ENCODE data around the gene KDM4C. TPM values are rescaled to one million over a fixed set of nuclear protein-coding genes. Genes with fewer than 3 reads are reported as not detected.
A peak's percentile ranks its signal among the peaks of the same experiment; 100 is the strongest.

The KDM4C gene
- total RNA-seq, 2 experiments from 2014 or later, result 49.4 to 50.0 TPM

DNA sequence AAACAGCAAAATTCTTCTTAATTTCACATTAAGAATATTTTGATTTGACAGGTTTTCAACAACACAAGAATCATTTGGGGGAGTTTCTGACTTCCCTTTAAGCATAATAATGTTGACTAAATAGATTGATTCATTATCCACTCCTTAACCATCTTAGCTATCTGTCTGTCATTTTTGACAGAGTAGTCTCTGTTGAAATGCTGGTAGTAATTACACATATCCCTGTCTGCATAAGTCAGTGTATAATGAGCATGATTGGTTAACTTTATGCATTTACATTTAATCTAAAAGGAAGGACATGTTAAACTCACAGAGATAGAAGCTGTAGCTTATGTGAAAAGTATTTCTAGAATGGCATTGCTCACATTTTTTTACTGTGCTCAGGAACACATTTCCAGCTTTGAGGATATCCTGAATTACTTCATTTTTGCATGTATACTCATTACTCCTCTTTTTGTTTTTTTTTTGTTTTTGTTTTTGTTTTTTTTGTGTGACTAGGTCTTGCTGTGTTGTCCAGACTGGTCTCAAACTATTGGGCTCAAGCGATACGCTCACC lies 385.9 kb downstream of the KDM4C start:
- ChIA-PET CTCF (interaction anchor here (1.0 to 1.5 kb wide), 2 partner anchors 90 to 316 kb away, joined by 3 to 5 read pairs; no protein-coding TSS in a partner anchor), POLR2A (no interaction called here)
- no peak overlapping the region for H3K27ac Mint-ChIP-seq
- no peaks in the 10 kb centered on the region for H3K4me1 Mint-ChIP-seq
- no peak overlapping the region for H3K4me3 Mint-ChIP-seq
- H3K36me3 Mint-ChIP-seq (ENCODE audit: low read depth), result peaks cover 18% of the 10 kb centered on the region
- H3K9me3 Mint-ChIP-seq, result no peaks in the 10 kb centered on the region
- no peak for DNase-seq
- no peaks in the 10 kb centered on the region for H3K27me3 Mint-ChIP-seq

GRCh38 chr9:7144265-7145046 lies 386.7 kb downstream of the KDM4C start:
- H3K4me3 Mint-ChIP-seq, result no peak overlapping the region
- no peak for DNase-seq
- peaks cover 18% of the 10 kb centered on the region for H3K36me3 Mint-ChIP-seq (ENCODE audit: low read depth)
- H3K27me3 Mint-ChIP-seq, result no peaks in the 10 kb centered on the region
- peaks cover 2% of the 10 kb centered on the region for H3K4me1 Mint-ChIP-seq
- POLR2A ChIA-PET, result no interaction called here
- no peak overlapping the region for H3K27ac Mint-ChIP-seq
- H3K9me3 Mint-ChIP-seq, result no peaks in the 10 kb centered on the region
- CTCF ChIA-PET, result interaction anchor here (0.7 to 1.5 kb wide), 3 partner anchors 26 to 317 kb away, joined by 3 to 5 read pairs (median 3); no protein-coding TSS in a partner anchor

- H3K4me1 Mint-ChIP-seq, result peaks cover 12% of the 10 kb centered on the region
- H3K4me3 Mint-ChIP-seq, result no peak overlapping the region
- DNase-seq, result no peak
- ChIA-PET CTCF (no interaction called here), POLR2A (no interaction called here)
- H3K27ac Mint-ChIP-seq, result no peak overlapping the region
- no peaks in the 10 kb centered on the region for H3K9me3 Mint-ChIP-seq
- H3K36me3 Mint-ChIP-seq (ENCODE audit: low read depth), result peaks cover 20% of the 10 kb centered on the region
- no peaks in the 10 kb centered on the region for H3K27me3 Mint-ChIP-seq
Measured at GRCh38 chr9:7145361-7146069, 387.7 kb downstream of the KDM4C start.

DNA sequence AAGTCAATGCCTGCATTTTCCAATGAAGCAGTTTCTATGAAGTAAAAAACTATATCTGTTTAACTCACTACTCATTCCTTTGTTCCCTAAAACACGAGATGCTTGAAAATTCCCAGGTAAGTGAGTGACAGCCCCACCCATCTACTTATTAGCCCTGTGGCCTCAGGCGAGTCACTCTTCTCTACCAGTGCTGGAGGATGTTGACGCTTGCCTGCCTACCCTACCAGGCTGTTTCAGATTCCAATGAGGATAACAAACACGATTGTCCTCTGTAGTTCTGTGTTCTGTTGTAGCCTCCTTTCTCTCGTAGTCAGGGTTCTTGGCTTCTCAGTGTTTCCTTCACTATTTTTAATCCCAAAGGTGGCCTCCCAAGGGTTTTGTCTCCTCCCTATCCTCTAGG lies 388.8 kb downstream of the KDM4C start:
- CTCF ChIA-PET, result no interaction called here
- no peaks in the 10 kb centered on the region for H3K9me3 Mint-ChIP-seq
- H3K36me3 Mint-ChIP-seq (ENCODE audit: low read depth), result peaks cover 14% of the 10 kb centered on the region
- no peak for DNase-seq
- POLR2A ChIA-PET, result no interaction called here
- no peak overlapping the region for H3K27ac Mint-ChIP-seq
- no peaks in the 10 kb centered on the region for H3K27me3 Mint-ChIP-seq
- H3K4me1 Mint-ChIP-seq, result peaks cover 18% of the 10 kb centered on the region
- H3K4me3 Mint-ChIP-seq, result no peak overlapping the region

- no peak for DNase-seq
- H3K4me3 Mint-ChIP-seq, result no peak overlapping the region
- no peaks in the 10 kb centered on the region for H3K9me3 Mint-ChIP-seq
- peaks cover 18% of the 10 kb centered on the region for H3K4me1 Mint-ChIP-seq
- H3K27ac Mint-ChIP-seq, result no peak overlapping the region
- ChIA-PET CTCF (no interaction called here), POLR2A (no interaction called here)
- peaks cover 10% of the 10 kb centered on the region for H3K36me3 Mint-ChIP-seq (ENCODE audit: low read depth)
- no peaks in the 10 kb centered on the region for H3K27me3 Mint-ChIP-seq
Measured at GRCh38 chr9:7147121-7148090, 389.6 kb downstream of the KDM4C start.

- H3K4me3 Mint-ChIP-seq, result no peak overlapping the region
- ChIA-PET CTCF (no interaction called here), POLR2A (no interaction called here)
- H3K36me3 Mint-ChIP-seq (ENCODE audit: low read depth), result peaks cover 6% of the 10 kb centered on the region
- H3K4me1 Mint-ChIP-seq, result peaks cover 18% of the 10 kb centered on the region
- no peaks in the 10 kb centered on the region for H3K27me3 Mint-ChIP-seq
- DNase-seq, result no peak
- no peak overlapping the region for H3K27ac Mint-ChIP-seq
- H3K9me3 Mint-ChIP-seq, result no peaks in the 10 kb centered on the region
Measured at GRCh38 chr9:7148243-7148765, 390.5 kb downstream of the KDM4C start.

- no peak for DNase-seq
Measured at GRCh38 chr9:7149258-7149657, 391.5 kb downstream of the KDM4C start.

DNA sequence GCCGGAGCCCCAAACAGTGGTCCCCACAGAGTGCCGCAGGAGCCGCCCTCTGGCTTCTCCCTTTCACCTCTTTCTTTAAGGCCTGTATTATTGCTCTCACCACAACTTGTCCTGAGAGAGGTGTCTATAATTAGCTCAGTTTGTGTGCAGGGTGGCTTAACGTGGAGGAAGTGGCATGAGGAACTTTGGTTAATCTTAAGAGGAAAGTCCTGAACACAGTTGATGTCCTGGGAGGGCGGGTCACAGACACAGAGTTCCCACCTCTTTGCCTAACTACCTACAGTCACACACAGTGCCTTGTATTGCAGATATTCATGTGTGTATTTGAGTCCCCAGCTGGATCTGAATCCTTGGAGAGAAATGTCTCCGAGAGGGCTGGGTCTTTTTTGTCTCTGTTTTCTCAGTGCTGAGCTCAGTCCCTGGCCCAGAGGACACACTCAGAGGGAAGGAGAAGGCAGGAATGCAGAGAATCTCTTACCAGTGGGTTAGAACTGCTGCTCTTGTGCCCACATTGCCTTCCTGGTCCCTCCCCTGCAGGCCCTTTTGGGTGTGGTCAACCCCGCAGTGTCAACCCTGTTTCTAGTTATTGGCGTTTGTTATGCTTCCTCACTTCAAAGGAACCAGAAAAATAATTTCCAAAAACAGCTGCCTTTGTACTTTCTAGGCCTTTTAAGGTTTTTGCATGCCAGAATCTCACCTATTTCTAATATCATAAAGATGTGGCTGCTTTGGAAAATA lies 392.5 kb downstream of the KDM4C start:
- Mint-ChIP-seq H3K4me1 (peaks cover 18% of the 10 kb centered on the region), H3K36me3 (ENCODE audit: low read depth) (peaks cover 11% of the 10 kb centered on the region), H3K9me3 (no peaks in the 10 kb centered on the region), H3K27ac (peak overlapping the region; percentile 87), H3K4me3 (no peak overlapping the region), H3K27me3 (no peaks in the 10 kb centered on the region)
- peak; percentile 47 for DNase-seq
- CTCF ChIA-PET, result interaction anchor here (1.0 to 1.8 kb wide), 2 partner anchors 35 to 84 kb away, joined by 3 to 4 read pairs; no protein-coding TSS in a partner anchor
- POLR2A ChIA-PET, result interaction anchor here (0.7 to 1.8 kb wide), 3 partner anchors 9 to 21 kb away, joined by 3 to 8 read pairs (median 4); no protein-coding TSS in a partner anchor

More at GRCh38 chr9:7149258-7149657, 391.5 kb downstream of the KDM4C start:
- ChIA-PET POLR2A (interaction anchor here (0.6 kb wide), 1 partner anchor 1790 kb away, joined by 5 read pairs; no protein-coding TSS in a partner anchor), CTCF (no interaction called here)
- no peak overlapping the region for H3K4me3 Mint-ChIP-seq
- peak overlapping the region; percentile 87 for H3K27ac Mint-ChIP-seq
- H3K4me1 Mint-ChIP-seq, result peaks cover 18% of the 10 kb centered on the region
- no peaks in the 10 kb centered on the region for H3K27me3 Mint-ChIP-seq
- H3K36me3 Mint-ChIP-seq (ENCODE audit: low read depth), result peaks cover 7% of the 10 kb centered on the region
- H3K9me3 Mint-ChIP-seq, result no peaks in the 10 kb centered on the region

DNA sequence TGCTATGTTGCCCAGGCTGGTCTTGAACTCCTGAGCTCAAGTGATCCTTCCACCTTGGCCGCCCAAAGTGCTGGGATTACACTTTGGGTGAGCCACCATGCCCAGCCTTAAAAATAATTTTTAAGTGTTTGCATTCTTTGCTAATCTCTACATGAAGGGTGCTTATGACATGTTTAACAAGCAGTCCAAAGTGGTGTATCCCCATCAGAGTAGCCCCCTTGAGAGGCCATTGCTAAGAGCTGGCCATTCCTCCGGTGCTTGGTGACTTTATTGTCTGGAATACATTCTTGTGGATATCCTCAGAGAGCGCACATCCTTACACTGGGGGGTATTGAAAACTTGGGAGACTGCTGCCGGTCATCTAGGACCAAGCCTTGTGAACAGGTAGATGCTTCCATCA lies 395.4 kb downstream of the KDM4C start:
- Mint-ChIP-seq H3K9me3 (no peaks in the 10 kb centered on the region), H3K27ac (no peak overlapping the region), H3K4me1 (peaks cover 18% of the 10 kb centered on the region), H3K36me3 (ENCODE audit: low read depth) (peaks cover 31% of the 10 kb centered on the region), H3K4me3 (no peak overlapping the region), H3K27me3 (no peaks in the 10 kb centered on the region)
- DNase-seq, result no peak
- POLR2A ChIA-PET, result no interaction called here
- CTCF ChIA-PET, result no interaction called here

GRCh38 chr9:7153566-7153965 lies 395.8 kb downstream of the KDM4C start:
- no peak for DNase-seq
- no peak overlapping the region for H3K4me3 Mint-ChIP-seq
- H3K4me1 Mint-ChIP-seq, result peaks cover 18% of the 10 kb centered on the region
- CTCF ChIA-PET, result no interaction called here
- no peak overlapping the region for H3K27ac Mint-ChIP-seq
- POLR2A ChIA-PET, result no interaction called here
- H3K9me3 Mint-ChIP-seq, result no peaks in the 10 kb centered on the region
- peaks cover 32% of the 10 kb centered on the region for H3K36me3 Mint-ChIP-seq (ENCODE audit: low read depth)
- H3K27me3 Mint-ChIP-seq, result no peaks in the 10 kb centered on the region

DNA sequence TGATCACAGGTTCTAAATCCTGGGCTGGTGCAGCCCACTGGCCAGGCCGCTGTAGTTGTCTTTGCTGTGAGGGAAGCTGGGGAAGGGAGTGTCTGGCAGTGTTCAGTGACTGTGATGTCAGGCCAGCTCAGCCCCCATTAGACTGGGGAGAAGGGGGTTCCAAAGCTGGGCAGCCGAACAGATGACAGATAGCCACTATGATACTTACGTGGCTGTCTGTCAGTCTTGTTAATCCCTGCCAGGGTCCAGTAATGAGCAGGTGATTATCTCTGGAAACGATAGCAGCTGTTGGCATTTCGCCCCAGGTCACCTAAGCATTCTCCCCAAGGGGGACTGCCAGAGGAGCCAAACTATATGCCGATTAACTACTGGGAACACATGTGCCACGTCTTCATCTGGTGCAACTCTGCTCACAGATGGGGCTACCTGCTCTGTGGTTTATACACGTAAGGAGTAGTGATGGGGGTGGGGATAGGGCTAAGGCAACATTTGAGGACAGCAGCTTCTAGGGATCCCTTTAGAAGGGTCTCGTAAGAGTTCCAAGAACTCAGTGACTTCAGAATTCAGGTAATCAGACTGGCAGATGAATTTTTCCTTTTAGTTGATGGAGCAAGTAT lies 396.3 kb downstream of the KDM4C start:
- H3K36me3 Mint-ChIP-seq (ENCODE audit: low read depth), result peaks cover 33% of the 10 kb centered on the region
- DNase-seq, result no peak
- H3K4me1 Mint-ChIP-seq, result peaks cover 18% of the 10 kb centered on the region
- ChIA-PET POLR2A (no interaction called here), CTCF (no interaction called here)
- no peak overlapping the region for H3K27ac Mint-ChIP-seq
- H3K9me3 Mint-ChIP-seq, result no peaks in the 10 kb centered on the region
- no peak overlapping the region for H3K4me3 Mint-ChIP-seq
- H3K27me3 Mint-ChIP-seq, result no peaks in the 10 kb centered on the region

GRCh38 chr9:7154650-7155049 lies 396.9 kb downstream of the KDM4C start:
- H3K4me3 Mint-ChIP-seq, result no peak overlapping the region
- ChIA-PET CTCF (no interaction called here), POLR2A (no interaction called here)
- no peaks in the 10 kb centered on the region for H3K9me3 Mint-ChIP-seq
- H3K4me1 Mint-ChIP-seq, result peaks cover 14% of the 10 kb centered on the region
- peaks cover 31% of the 10 kb centered on the region for H3K36me3 Mint-ChIP-seq (ENCODE audit: low read depth)
- no peak overlapping the region for H3K27ac Mint-ChIP-seq
- DNase-seq, result no peak
- H3K27me3 Mint-ChIP-seq, result no peaks in the 10 kb centered on the region

All from activated CD4-positive, alpha-beta memory T cell treated with anti-CD3 and anti-CD28 coated beads, Interleukin-2, amount 10 ng/mL, durations not matched to agents 7 days and 5 days (primary cell).